PC-9 (cell line): ENCODE measurements around the gene ADH4.

Experiments
- CTCF ChIP-seq: fragments of 200-600 bp; sonication (generic); conservative IDR thresholded peaks from 2 replicates; pipeline ENCODE4 v1.6.1; 2017; ENCODE audit warnings: mixed run types, antibody characterized with exemption, mild to moderate bottlenecking, moderate library complexity
- EZH2 ChIP-seq: fragments of 200-600 bp; sonication (generic); IDR thresholded peaks from 2 replicates; pipeline ENCODE4 v1.8.0; 2017; ENCODE audit warnings: antibody characterized with exemption, low read depth

- no peak for TF ChIP-seq EZH2
- no peak for TF ChIP-seq CTCF
Measured at GRCh38 chr4:99084595-99084994, 59.5 kb downstream of the ADH4 start.
